ENCODE data around the gene TRABD2A.

The TRABD2A gene

GRCh38 chr2:84816426-84817026 lies 64.4 kb downstream of the TRABD2A start:
- no peak for DNase-seq (ENCODE audit: low read depth)

- DNase-seq (ENCODE audit: low read depth) = no peak
These were observed 65.7 kb downstream of the TRABD2A start for GRCh38 chr2:84815146-84815545.

GRCh38 chr2:84811839-84812431 lies 68.9 kb downstream of the TRABD2A start:
- DNase-seq (ENCODE audit: low read depth) = no peak

GRCh38 chr2:84808279-84808678 lies 72.6 kb downstream of the TRABD2A start:
- DNase-seq (ENCODE audit: low read depth) = no peak

GRCh38 chr2:84807063-84807485 lies 73.8 kb downstream of the TRABD2A start:
- DNase-seq (ENCODE audit: low read depth) = no peak

- DNase-seq (ENCODE audit: low read depth) = no peak
These were observed 75.5 kb downstream of the TRABD2A start for GRCh38 chr2:84805250-84805958.

- no peak for DNase-seq (ENCODE audit: low read depth)
These were observed 79.1 kb downstream of the TRABD2A start for GRCh38 chr2:84801811-84802210.

- DNase-seq (ENCODE audit: low read depth) = no peak
These were observed 80.6 kb downstream of the TRABD2A start for GRCh38 chr2:84800194-84800805.

GRCh38 chr2:84799772-84800171 lies 81.1 kb downstream of the TRABD2A start:
- DNase-seq (ENCODE audit: low read depth) = no peak

- DNase-seq (ENCODE audit: low read depth) = no peak
These were observed 83.6 kb downstream of the TRABD2A start for GRCh38 chr2:84797271-84797670.

GRCh38 chr2:84796798-84797197 lies 84.1 kb downstream of the TRABD2A start:
- no peak for DNase-seq (ENCODE audit: low read depth)

- DNase-seq (ENCODE audit: low read depth) = no peak
These were observed 87.2 kb downstream of the TRABD2A start for GRCh38 chr2:84793641-84794040.

GRCh38 chr2:84792856-84793522 lies 87.9 kb downstream of the TRABD2A start:
- DNase-seq (ENCODE audit: low read depth) = no peak

GRCh38 chr2:84788498-84788897 lies 92.4 kb downstream of the TRABD2A start:
- no peak for DNase-seq (ENCODE audit: low read depth)

GRCh38 chr2:84788027-84788426 lies 92.9 kb downstream of the TRABD2A start:
- DNase-seq (ENCODE audit: low read depth) = no peak

- no peak for DNase-seq (ENCODE audit: low read depth)
These were observed 94.3 kb downstream of the TRABD2A start for GRCh38 chr2:84786601-84787000.

- DNase-seq (ENCODE audit: low read depth) = no peak
These were observed 94.9 kb downstream of the TRABD2A start for GRCh38 chr2:84785950-84786349.

- DNase-seq (ENCODE audit: low read depth) = peak; percentile 6
These were observed 98.0 kb downstream of the TRABD2A start for GRCh38 chr2:84782717-84783442.

- DNase-seq (ENCODE audit: low read depth) = peak; percentile 44
These were observed 98.8 kb downstream of the TRABD2A start for GRCh38 chr2:84781942-84782716.

GRCh38 chr2:84779781-84780180 lies 101.1 kb downstream of the TRABD2A start:
- DNase-seq (ENCODE audit: low read depth) = no peak

Data from stimulated activated CD8-positive, alpha-beta memory T cell treated with anti-CD3 and anti-CD28 coated beads, Interleukin-12 subunit alpha, Interleukin-12 subunit beta, amount 100 ng/mL, for 4 hours (primary cell).